Stimulated activated naive CD8-positive, alpha-beta T cell treated with anti-CD3 and anti-CD28 coated beads, Interleukin-15, Interleukin-2, amounts not matched to agents 100 ng/mL and 50 ng/mL, for 24 hours (primary cell): ENCODE results near the gene CLCN6.

Experiments
- H3K27ac Mint-ChIP-seq: one replicate; pipeline ENCODE4 v1.8.0; 2021; ENCODE audit warnings: mild to moderate bottlenecking, mixed read lengths
- H3K27me3 Mint-ChIP-seq: one replicate; pipeline ENCODE4 v1.8.0; 2021; ENCODE audit warnings: mixed read lengths
- H3K36me3 Mint-ChIP-seq: one replicate; pipeline ENCODE4 v1.8.0; 2021; ENCODE audit warnings: low read depth, mixed read lengths
- H3K4me1 Mint-ChIP-seq: one replicate; pipeline ENCODE4 v1.8.0; 2021; ENCODE audit warnings: low read depth, mixed read lengths
- H3K4me3 Mint-ChIP-seq: one replicate; pipeline ENCODE4 v1.8.0; 2021; ENCODE audit warnings: mild to moderate bottlenecking, mixed read lengths
- H3K9me3 Mint-ChIP-seq: one replicate; pipeline ENCODE4 v1.8.0; 2021; ENCODE audit warnings: mixed read lengths

CLCN6 gene

GRCh38 chr1:11878891-11879190, 72.8 kb downstream of the CLCN6 start:
- Mint-ChIP-seq H3K4me3 (no peak overlapping the region), H3K27me3 (peaks cover 6% of the 10 kb centered on the region)

DNA sequence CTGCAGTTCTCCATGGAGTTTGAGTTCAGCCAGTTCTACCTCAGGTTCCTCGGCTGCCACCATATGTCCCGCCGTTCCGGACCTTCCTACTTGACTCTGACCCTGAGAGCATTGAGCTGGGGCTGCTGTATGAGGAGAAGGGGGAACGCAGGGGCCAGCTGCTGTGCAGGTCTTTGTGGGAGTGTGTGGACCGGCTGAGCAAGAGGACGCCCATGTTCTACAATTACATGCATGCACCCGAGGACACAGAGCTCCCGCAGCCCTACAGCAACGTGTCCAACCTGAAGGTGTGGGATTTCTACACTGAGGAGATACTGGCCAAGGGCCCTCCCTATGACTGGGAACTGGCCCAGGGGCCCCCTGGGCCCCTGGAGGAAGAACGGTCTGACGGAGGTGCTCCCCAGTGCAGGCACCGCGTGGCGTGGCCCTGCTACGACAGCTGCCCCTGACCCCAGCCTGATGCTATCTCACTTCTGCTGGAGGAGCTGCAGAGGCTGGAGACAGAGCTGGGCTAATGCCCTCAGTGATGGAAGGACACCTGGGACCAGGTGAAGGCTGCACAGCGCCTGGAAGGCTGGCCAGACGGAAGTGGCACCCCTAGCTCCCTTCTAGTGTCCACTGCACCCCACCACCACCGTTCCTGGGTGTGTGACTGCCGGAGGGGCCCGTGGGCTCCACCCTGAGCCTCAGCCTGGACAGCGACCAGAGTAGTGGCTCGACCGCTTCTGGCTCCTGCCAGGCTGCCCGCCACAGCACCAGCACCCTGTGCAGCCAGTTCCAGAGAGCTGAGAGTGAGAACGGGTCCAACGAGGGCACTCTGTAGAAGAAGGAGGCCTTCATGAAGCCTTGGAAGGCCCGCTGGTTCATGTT, 73.6 kb downstream of the CLCN6 start:
- Mint-ChIP-seq H3K4me3 (no peak overlapping the region), H3K36me3 (no peaks in the 10 kb centered on the region), H3K9me3 (no peaks in the 10 kb centered on the region), H3K27me3 (peaks cover 6% of the 10 kb centered on the region), H3K27ac (no peak overlapping the region), H3K4me1 (no peaks in the 10 kb centered on the region)

More at GRCh38 chr1:11878891-11879190, 72.8 kb downstream of the CLCN6 start:
- H3K36me3 Mint-ChIP-seq, result no peaks in the 10 kb centered on the region
- no peaks in the 10 kb centered on the region for H3K9me3 Mint-ChIP-seq
- H3K27ac Mint-ChIP-seq, result no peak overlapping the region
- no peaks in the 10 kb centered on the region for H3K4me1 Mint-ChIP-seq

GRCh38 chr1:11880181-11880575, 74.2 kb downstream of the CLCN6 start:
- peaks cover 6% of the 10 kb centered on the region for H3K27me3 Mint-ChIP-seq
- H3K4me3 Mint-ChIP-seq, result no peak overlapping the region
- no peaks in the 10 kb centered on the region for H3K4me1 Mint-ChIP-seq
- no peak overlapping the region for H3K27ac Mint-ChIP-seq
- H3K36me3 Mint-ChIP-seq, result no peaks in the 10 kb centered on the region
- no peaks in the 10 kb centered on the region for H3K9me3 Mint-ChIP-seq

DNA sequence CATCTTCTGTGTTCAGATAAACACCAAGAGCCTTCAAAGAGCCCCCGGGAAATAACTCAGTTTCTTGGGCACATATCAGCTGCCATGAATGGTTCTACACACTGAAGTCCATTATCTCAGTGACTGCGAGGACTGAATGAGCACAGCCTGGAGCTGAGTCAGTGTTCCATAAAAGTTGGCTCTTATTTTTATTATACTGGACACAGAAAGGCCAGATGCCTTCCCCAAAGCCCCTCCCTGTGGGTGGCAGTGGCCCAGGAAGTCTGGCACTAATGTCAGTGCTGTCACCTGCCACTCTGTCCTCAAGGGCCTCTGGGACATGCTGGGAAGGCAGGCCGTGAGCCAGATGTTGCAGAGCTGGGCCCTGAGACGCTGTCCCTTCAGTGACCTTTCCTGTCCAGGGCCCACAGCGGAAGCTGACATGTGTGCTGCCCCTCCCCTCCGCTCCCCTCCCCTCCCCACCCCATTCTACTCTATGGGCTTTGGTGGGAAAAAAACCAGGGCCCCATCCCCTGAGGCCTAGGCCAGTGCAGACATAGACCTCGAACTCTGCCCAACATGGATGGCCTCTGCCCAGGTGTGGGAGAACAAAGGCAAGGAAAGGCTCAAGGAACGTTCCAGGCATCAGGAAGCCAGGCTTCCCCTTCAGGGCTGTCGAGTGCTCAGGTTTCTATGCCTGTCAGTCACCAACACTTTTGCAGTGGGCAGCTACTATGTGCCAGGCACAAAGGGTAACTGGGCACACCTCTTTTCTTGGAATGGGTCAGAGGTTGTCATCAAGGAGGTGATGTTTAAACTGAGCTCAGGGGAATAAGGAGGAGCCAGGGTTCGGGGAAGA, 75.1 kb downstream of the CLCN6 start:
- Mint-ChIP-seq H3K27me3 (peaks cover 3% of the 10 kb centered on the region), H3K27ac (no peak overlapping the region), H3K9me3 (no peaks in the 10 kb centered on the region), H3K36me3 (no peaks in the 10 kb centered on the region), H3K4me3 (no peak overlapping the region), H3K4me1 (no peaks in the 10 kb centered on the region)

- peaks cover 3% of the 10 kb centered on the region for H3K27me3 Mint-ChIP-seq
- no peaks in the 10 kb centered on the region for H3K36me3 Mint-ChIP-seq
- H3K27ac Mint-ChIP-seq, result no peak overlapping the region
- H3K9me3 Mint-ChIP-seq, result no peaks in the 10 kb centered on the region
- no peak overlapping the region for H3K4me3 Mint-ChIP-seq
- no peaks in the 10 kb centered on the region for H3K4me1 Mint-ChIP-seq
These were observed 75.9 kb downstream of the CLCN6 start for GRCh38 chr1:11881749-11882441.

DNA sequence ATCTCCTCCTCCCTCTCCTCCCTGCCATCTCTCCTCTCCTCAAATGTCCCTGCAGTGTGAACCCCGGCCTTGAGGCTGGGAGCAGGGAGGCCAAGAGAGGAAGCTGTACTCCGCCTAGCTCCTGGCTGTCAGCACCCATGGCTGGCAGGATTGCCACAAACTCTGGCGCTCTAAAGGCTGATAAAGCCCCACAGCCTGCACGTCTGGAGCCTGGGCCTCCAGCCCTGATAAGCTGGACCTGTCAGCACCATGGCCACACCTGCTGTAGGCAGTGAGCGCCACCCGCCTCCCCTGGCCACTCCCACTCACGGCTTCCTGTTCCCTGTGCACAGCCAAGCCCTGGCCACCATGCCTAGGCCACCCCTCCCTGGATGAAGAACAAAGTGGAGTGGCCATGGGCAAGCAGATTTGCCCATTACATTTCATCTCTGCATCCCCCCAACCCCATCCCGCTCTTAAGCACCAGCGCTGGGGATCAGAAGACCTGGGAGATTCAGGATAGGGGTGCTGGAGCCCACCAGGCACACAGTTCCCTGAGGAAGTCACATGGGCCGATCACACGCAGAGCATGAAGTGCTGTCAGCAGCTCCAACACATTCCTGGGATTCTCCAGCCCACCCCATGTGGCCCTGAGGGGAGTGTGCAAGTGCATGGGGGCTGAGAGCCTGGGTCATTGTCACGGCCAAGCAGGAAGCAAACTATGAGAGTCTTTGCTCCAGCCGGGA, 77.0 kb downstream of the CLCN6 start:
- Mint-ChIP-seq H3K4me1 (no peaks in the 10 kb centered on the region), H3K36me3 (no peaks in the 10 kb centered on the region), H3K27ac (no peak overlapping the region), H3K4me3 (no peak overlapping the region), H3K9me3 (no peaks in the 10 kb centered on the region), H3K27me3 (no peaks in the 10 kb centered on the region)

DNA sequence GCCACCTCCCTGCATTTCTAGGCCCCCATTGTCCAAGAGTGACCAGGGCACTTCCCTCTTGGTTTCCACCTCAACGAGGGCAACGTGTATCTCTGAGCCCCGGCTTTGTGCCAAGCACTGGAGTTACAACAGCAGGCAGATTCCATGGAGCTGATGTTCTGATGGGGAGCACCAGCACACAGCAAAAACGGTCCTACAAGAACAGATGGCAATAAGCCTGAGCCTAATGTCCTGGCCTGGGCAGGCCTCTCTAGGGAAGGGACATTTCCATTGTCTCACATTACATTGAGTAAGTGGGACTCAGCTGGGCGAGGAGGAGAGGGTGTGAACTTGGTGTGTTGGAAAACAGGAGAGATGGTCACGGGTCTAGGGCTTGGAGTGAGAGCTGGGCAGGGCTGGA, 79.9 kb downstream of the CLCN6 start:
- Mint-ChIP-seq H3K9me3 (no peaks in the 10 kb centered on the region), H3K4me3 (no peak overlapping the region), H3K27ac (no peak overlapping the region), H3K4me1 (no peaks in the 10 kb centered on the region), H3K36me3 (no peaks in the 10 kb centered on the region), H3K27me3 (no peaks in the 10 kb centered on the region)

- no peaks in the 10 kb centered on the region for H3K36me3 Mint-ChIP-seq
- H3K4me1 Mint-ChIP-seq, result no peaks in the 10 kb centered on the region
- H3K27ac Mint-ChIP-seq, result no peak overlapping the region
- H3K27me3 Mint-ChIP-seq, result no peaks in the 10 kb centered on the region
- H3K4me3 Mint-ChIP-seq, result no peak overlapping the region
- H3K9me3 Mint-ChIP-seq, result no peaks in the 10 kb centered on the region
These were observed 81.1 kb downstream of the CLCN6 start for GRCh38 chr1:11886986-11887665.

- H3K4me3 Mint-ChIP-seq, result no peak overlapping the region
These were observed 81.6 kb downstream of the CLCN6 start for GRCh38 chr1:11887666-11888007.

GRCh38 chr1:11888206-11888876, 82.3 kb downstream of the CLCN6 start:
- Mint-ChIP-seq H3K4me1 (no peaks in the 10 kb centered on the region), H3K4me3 (no peak overlapping the region), H3K27me3 (no peaks in the 10 kb centered on the region), H3K9me3 (no peaks in the 10 kb centered on the region), H3K36me3 (no peaks in the 10 kb centered on the region), H3K27ac (no peak overlapping the region)

More at GRCh38 chr1:11887666-11888007, 81.6 kb downstream of the CLCN6 start:
- H3K4me1 Mint-ChIP-seq, result no peaks in the 10 kb centered on the region
- H3K9me3 Mint-ChIP-seq, result no peaks in the 10 kb centered on the region
- no peaks in the 10 kb centered on the region for H3K27me3 Mint-ChIP-seq
- H3K36me3 Mint-ChIP-seq, result no peaks in the 10 kb centered on the region
- H3K27ac Mint-ChIP-seq, result no peak overlapping the region

- H3K9me3 Mint-ChIP-seq, result no peaks in the 10 kb centered on the region
- no peaks in the 10 kb centered on the region for H3K36me3 Mint-ChIP-seq
- no peak overlapping the region for H3K4me3 Mint-ChIP-seq
- H3K4me1 Mint-ChIP-seq, result no peaks in the 10 kb centered on the region
- no peaks in the 10 kb centered on the region for H3K27me3 Mint-ChIP-seq
- H3K27ac Mint-ChIP-seq, result no peak overlapping the region
These were observed 82.9 kb downstream of the CLCN6 start for GRCh38 chr1:11888877-11889208.

- Mint-ChIP-seq H3K9me3 (no peaks in the 10 kb centered on the region), H3K4me3 (no peak overlapping the region), H3K27ac (no peak overlapping the region), H3K27me3 (peaks cover 7% of the 10 kb centered on the region), H3K36me3 (no peaks in the 10 kb centered on the region), H3K4me1 (no peaks in the 10 kb centered on the region)
These were observed 85.6 kb downstream of the CLCN6 start for GRCh38 chr1:11891433-11892186.
